ENCODE data around the gene CHRDL1. TPM values are rescaled to one million over a fixed set of nuclear protein-coding genes. Genes with fewer than 3 reads are reported as not detected.

CHRDL1 gene
- total RNA-seq, 4 donors from 2014 or later: 107 to 170 (median 152) TPM

- DNase-seq (ENCODE audit: low spot score in 2 of 2): no peak
- Histone ChIP-seq H3K27me3 (no peaks in the 10 kb centered on the region), H3K36me3 (no peaks in the 10 kb centered on the region), H3K4me1 (no peaks in the 10 kb centered on the region), H3K9me3 (no peaks in the 10 kb centered on the region), H3K27ac (no peak overlapping the region), H3K4me3 (no peak overlapping the region)
- 82 to 89% methylated on average over 2 of the region's 2 CpGs for WGBS, 2 donors
- TF ChIP-seq EP300 (IDR thresholded peaks at IDR 0.05) (no peak), POLR2A (IDR thresholded peaks at IDR 0.05) (no peak), CTCF (IDR thresholded peaks at IDR 0.05) (no peak)
Observed at GRCh38 chrX:110713666-110714065, 82.0 kb downstream of the CHRDL1 start.

GRCh38 chrX:110706446-110706845 lies 89.2 kb downstream of the CHRDL1 start:
- no peak overlapping the region for H3K4me3 ChIP-seq
- no peaks in the 10 kb centered on the region for H3K36me3 ChIP-seq
- H3K27me3 ChIP-seq: peaks cover 0 to 6% of the 10 kb centered on the region in 2 donors
- WGBS, 2 donors: 62 to 65% methylated on average over 2 of the region's 2 CpGs
- TF ChIP-seq POLR2A (IDR thresholded peaks at IDR 0.05) (no peak), CTCF (IDR thresholded peaks at IDR 0.05) (no peak), EP300 (IDR thresholded peaks at IDR 0.05) (no peak)
- H3K4me1 ChIP-seq: no peaks in the 10 kb centered on the region
- no peak overlapping the region for H3K27ac ChIP-seq
- no peak for DNase-seq (ENCODE audit: low spot score in 2 of 2)
- H3K9me3 ChIP-seq: no peaks in the 10 kb centered on the region

- WGBS, 2 donors: 66 to 72% methylated on average over 4 of the region's 4 CpGs
- Histone ChIP-seq H3K27ac (no peak overlapping the region), H3K27me3 (peaks cover 0 to 6% of the 10 kb centered on the region in 2 donors), H3K4me3 (no peak overlapping the region), H3K4me1 (no peaks in the 10 kb centered on the region), H3K36me3 (no peaks in the 10 kb centered on the region), H3K9me3 (no peaks in the 10 kb centered on the region)
- TF ChIP-seq CTCF (IDR thresholded peaks at IDR 0.05) (no peak), EP300 (IDR thresholded peaks at IDR 0.05) (no peak)
- no peak for DNase-seq (ENCODE audit: low spot score in 2 of 2)
Observed at GRCh38 chrX:110703641-110704040, 92.0 kb downstream of the CHRDL1 start.

- Histone ChIP-seq H3K27ac (no peak overlapping the region), H3K27me3 (peaks cover 0 to 11% of the 10 kb centered on the region in 2 donors), H3K36me3 (no peaks in the 10 kb centered on the region), H3K4me1 (no peaks in the 10 kb centered on the region), H3K4me3 (no peak overlapping the region), H3K9me3 (no peaks in the 10 kb centered on the region)
- TF ChIP-seq POLR2A (IDR thresholded peaks at IDR 0.05) (no peak), CTCF (IDR thresholded peaks at IDR 0.05) (no peak), EP300 (IDR thresholded peaks at IDR 0.05) (no peak)
- no peak for DNase-seq (ENCODE audit: low spot score in 2 of 2)
Observed at GRCh38 chrX:110699109-110699508, 96.5 kb downstream of the CHRDL1 start.

GRCh38 chrX:110698696-110699095 lies 96.9 kb downstream of the CHRDL1 start:
- H3K4me3 ChIP-seq: no peak overlapping the region
- H3K27me3 ChIP-seq: peaks cover 0 to 11% of the 10 kb centered on the region in 2 donors
- no peaks in the 10 kb centered on the region for H3K9me3 ChIP-seq
- H3K36me3 ChIP-seq: no peaks in the 10 kb centered on the region
- no peak for DNase-seq (ENCODE audit: low spot score in 2 of 2)
- TF ChIP-seq CTCF (IDR thresholded peaks at IDR 0.05) (no peak), POLR2A (IDR thresholded peaks at IDR 0.05) (no peak), EP300 (IDR thresholded peaks at IDR 0.05) (no peak)
- no peaks in the 10 kb centered on the region for H3K4me1 ChIP-seq
- H3K27ac ChIP-seq: no peak overlapping the region
